Loucy (cell line): Measurements from ENCODE around the gene BRD1.

Experiments
- H2AFZ ChIP-seq: fragments of 200-600 bp; sonication (generic); 2 replicates; pipeline ENCODE4 v1.6.0; 2016; ENCODE audit warnings: antibody characterized with exemption, mild to moderate bottlenecking, low read length, moderate library complexity
- H3F3A ChIP-seq: fragments of 200-600 bp; 2 replicates; pipeline ENCODE4 v1.6.0; 2016; ENCODE audit warnings: antibody characterized with exemption, low read depth, mild to moderate bottlenecking
- H3K27me3 ChIP-seq: fragments of 200-600 bp; sonication (generic); 2 replicates; pipeline ENCODE4 v1.6.1; 2014; ENCODE audit warnings: low read length, mild to moderate bottlenecking; ENCODE audit not compliant: insufficient read depth, poor library complexity, severe bottlenecking
- H3K36me3 ChIP-seq: fragments of 200-600 bp; sonication (generic); 2 replicates; pipeline ENCODE4 v1.6.1; 2016; ENCODE audit warnings: low read length; ENCODE audit not compliant: insufficient read depth
- H3K4me1 ChIP-seq: fragments of 200-600 bp; sonication (generic); 2 replicates; pipeline ENCODE4 v1.5.1; 2014; ENCODE audit warnings: low read length, mild to moderate bottlenecking; ENCODE audit not compliant: insufficient read depth, poor library complexity, severe bottlenecking
- H3K4me2 ChIP-seq: fragments of 200-600 bp; sonication (generic); 2 replicates; pipeline ENCODE4 v1.6.0; 2014; ENCODE audit warnings: antibody characterized with exemption, low read length, low read depth, mild to moderate bottlenecking; ENCODE audit not compliant: poor library complexity, severe bottlenecking
- H3K4me3 ChIP-seq: fragments of 200-600 bp; sonication (generic); 2 replicates; pipeline ENCODE4 v1.5.1; 2014; ENCODE audit warnings: low read length, mild to moderate bottlenecking, mixed read lengths; ENCODE audit not compliant: poor library complexity, severe bottlenecking
- H3K79me2 ChIP-seq: fragments of 200-600 bp; sonication (generic); 2 replicates; pipeline ENCODE4 v1.6.1; 2014; ENCODE audit warnings: low read length; ENCODE audit not compliant: insufficient read depth
- H3K9ac ChIP-seq: fragments of 200-600 bp; sonication (generic); 2 replicates; pipeline ENCODE4 v1.6.0; 2014; ENCODE audit warnings: mild to moderate bottlenecking, low read depth, low read length, moderate library complexity; ENCODE audit not compliant: poor library complexity, severe bottlenecking
- H3K9me2 ChIP-seq: fragments of 200-600 bp; sonication (generic); replicated peaks from 2 replicates; pipeline ENCODE4 v1.6.1; 2016; ENCODE audit warnings: low read depth, low read length, mixed read lengths
- H3K9me3 ChIP-seq: fragments of 200-600 bp; sonication (generic); 2 replicates; pipeline ENCODE4 v1.6.1; 2014; ENCODE audit warnings: mild to moderate bottlenecking, antibody characterized with exemption, low read length, low read depth; ENCODE audit not compliant: insufficient read depth
- H4K20me1 ChIP-seq: fragments of 200-600 bp; sonication (generic); 2 replicates; pipeline ENCODE4 v1.6.0; 2014; ENCODE audit warnings: antibody characterized with exemption, low read length, mild to moderate bottlenecking; ENCODE audit not compliant: insufficient read depth, poor library complexity, severe bottlenecking
- EZH2phosphoT487 ChIP-seq: fragments of 200-600 bp; IDR thresholded peaks from 2 replicates; pipeline ENCODE4 v1.6.1; 2018; ENCODE audit warnings: antibody characterized with exemption, mild to moderate bottlenecking, moderate library complexity, borderline replicate concordance
- TF ChIP-seq, protein P1 (sequence below): fragments of 200-600 bp; sonication (generic); conservative IDR thresholded peaks from 2 replicates; pipeline ENCODE4 v1.5.1; 2014; ENCODE audit warnings: mild to moderate bottlenecking, antibody characterized with exemption, low read length

Gene BRD1

DNA sequence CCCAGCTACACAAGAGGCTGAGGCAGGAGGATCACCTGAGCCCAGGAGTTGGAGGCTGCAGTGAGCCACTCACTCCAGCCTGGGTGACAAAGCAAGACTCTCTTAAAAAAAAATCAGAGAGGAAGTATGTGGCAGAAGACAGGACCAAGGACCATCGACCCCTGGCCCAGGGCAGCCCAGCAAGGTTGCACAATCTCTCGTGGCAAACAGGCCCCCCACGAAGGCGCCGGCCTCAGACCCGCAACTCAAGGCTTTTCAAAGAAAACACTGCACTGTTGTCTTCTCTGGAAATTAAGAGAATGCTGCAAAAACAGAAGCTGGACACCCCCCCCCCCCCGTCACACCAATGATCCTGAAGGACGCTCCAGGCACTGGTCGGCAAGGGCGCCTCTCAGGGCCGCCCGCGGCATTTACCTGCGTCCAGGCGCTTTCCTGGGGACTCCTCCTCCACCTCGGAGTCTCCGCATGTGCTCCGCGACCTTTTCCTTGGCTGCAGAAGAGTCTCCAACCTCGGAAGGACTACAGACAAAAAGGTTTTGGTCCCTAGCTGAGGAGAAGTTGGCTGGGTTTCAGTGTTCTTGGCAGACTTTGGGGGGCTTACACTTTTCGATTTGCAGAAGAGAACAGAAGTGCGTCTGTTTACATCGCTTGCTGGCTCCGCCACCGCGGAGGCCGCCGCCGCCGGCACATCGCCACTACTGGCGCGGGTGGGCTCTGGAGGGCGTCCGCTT lies 40.5 kb downstream of the BRD1 start:
- Histone ChIP-seq H2AFZ (no peak overlapping the region), H3K27me3 (no peaks in the 10 kb centered on the region), H3K79me2 (peaks cover 90% of the 10 kb centered on the region), H3K4me3 (no peak overlapping the region), H3K36me3 (peaks cover 91% of the 10 kb centered on the region; the same call in 1 of the 2 replicates), H3K9me2 (no peaks in the 10 kb centered on the region), H3F3A (no peaks in the 10 kb centered on the region), H3K4me1 (peaks cover 10% of the 10 kb centered on the region), H3K4me2 (no peak overlapping the region), H4K20me1 (peaks cover 85% of the 10 kb centered on the region), H3K9me3 (no peaks in the 10 kb centered on the region), H3K9ac (no peak overlapping the region)
- TF ChIP-seq, protein P1, sequence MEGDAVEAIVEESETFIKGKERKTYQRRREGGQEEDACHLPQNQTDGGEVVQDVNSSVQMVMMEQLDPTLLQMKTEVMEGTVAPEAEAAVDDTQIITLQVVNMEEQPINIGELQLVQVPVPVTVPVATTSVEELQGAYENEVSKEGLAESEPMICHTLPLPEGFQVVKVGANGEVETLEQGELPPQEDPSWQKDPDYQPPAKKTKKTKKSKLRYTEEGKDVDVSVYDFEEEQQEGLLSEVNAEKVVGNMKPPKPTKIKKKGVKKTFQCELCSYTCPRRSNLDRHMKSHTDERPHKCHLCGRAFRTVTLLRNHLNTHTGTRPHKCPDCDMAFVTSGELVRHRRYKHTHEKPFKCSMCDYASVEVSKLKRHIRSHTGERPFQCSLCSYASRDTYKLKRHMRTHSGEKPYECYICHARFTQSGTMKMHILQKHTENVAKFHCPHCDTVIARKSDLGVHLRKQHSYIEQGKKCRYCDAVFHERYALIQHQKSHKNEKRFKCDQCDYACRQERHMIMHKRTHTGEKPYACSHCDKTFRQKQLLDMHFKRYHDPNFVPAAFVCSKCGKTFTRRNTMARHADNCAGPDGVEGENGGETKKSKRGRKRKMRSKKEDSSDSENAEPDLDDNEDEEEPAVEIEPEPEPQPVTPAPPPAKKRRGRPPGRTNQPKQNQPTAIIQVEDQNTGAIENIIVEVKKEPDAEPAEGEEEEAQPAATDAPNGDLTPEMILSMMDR, result no peak
- TF ChIP-seq EZH2phosphoT487, result no peak

DNA sequence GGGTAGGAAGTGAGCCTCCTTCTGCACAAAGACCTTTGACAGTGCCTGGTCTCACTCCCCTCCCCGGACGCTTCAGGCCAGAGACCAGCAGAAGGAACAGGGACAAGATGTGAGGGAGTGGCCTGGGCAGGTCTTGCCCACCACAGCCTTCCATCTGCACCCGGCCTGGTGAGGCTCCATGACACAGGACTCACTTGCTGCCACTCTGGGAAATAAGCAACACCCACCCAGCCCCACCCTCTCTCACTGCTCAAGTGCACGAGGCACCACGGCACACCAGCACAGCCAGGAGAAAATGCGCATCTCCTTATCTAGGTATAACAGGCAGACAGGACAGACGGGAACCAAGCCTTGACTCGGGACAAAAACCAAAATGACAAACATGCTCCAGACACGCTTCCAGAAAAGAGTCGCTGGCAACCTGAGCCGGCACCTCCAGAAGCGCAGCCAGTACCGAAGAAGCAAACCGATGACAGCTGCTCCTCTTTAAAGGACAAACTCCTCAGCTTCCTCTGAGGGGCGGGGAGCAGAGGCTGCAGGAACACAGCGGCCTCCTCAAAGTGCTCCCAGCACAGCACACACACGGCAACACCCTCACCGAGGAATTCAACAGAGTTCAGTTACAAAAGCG lies 41.7 kb downstream of the BRD1 start:
- no peak overlapping the region for H3K4me2 ChIP-seq
- H3K9me3 ChIP-seq, result no peaks in the 10 kb centered on the region
- no peak overlapping the region for H3K4me3 ChIP-seq
- H3K27me3 ChIP-seq, result no peaks in the 10 kb centered on the region
- no peak overlapping the region for H2AFZ ChIP-seq
- H3K4me1 ChIP-seq, result peaks cover 10% of the 10 kb centered on the region
- no peak for TF ChIP-seq EZH2phosphoT487
- TF ChIP-seq, protein P1, result no peak
- H3K9me2 ChIP-seq, result no peaks in the 10 kb centered on the region
- H3F3A ChIP-seq, result no peaks in the 10 kb centered on the region
- H3K9ac ChIP-seq, result no peak overlapping the region
- H3K36me3 ChIP-seq, result peaks cover 90% of the 10 kb centered on the region; the same call in 1 of the 2 replicates
- peaks cover 83% of the 10 kb centered on the region for H4K20me1 ChIP-seq
- H3K79me2 ChIP-seq, result peaks cover 90% of the 10 kb centered on the region

DNA sequence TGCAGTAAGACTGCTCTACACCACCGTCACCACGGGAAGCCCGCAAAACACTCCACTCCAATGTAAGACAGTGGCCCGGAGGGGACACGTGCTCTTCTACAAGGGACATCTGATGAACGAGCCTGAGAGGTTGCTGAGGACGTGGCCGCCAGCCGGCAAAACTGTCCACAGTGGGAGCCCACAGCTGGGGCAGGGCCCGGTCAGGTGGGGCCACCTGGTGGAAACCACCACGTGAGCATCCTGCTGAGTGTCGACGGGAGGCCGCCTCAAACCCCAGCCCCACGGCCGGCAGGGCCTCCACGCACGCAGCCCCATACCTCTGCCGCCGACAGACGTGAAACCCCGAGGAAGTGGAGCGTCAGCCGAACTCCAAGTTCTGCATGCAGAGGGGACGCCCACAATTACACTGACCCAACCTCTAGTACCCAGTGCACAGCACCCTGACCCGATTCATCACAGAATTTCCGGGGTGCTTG lies 42.6 kb downstream of the BRD1 start:
- no peak overlapping the region for H2AFZ ChIP-seq
- H4K20me1 ChIP-seq, result peaks cover 80% of the 10 kb centered on the region
- H3K9me2 ChIP-seq, result no peaks in the 10 kb centered on the region
- peaks cover 90% of the 10 kb centered on the region; the same call in 1 of the 2 replicates for H3K36me3 ChIP-seq
- H3F3A ChIP-seq, result no peaks in the 10 kb centered on the region
- no peaks in the 10 kb centered on the region for H3K27me3 ChIP-seq
- no peak overlapping the region for H3K4me2 ChIP-seq
- no peak overlapping the region for H3K9ac ChIP-seq
- H3K9me3 ChIP-seq, result no peaks in the 10 kb centered on the region
- H3K4me3 ChIP-seq, result no peak overlapping the region
- H3K4me1 ChIP-seq, result peaks cover 10% of the 10 kb centered on the region
- no peak for TF ChIP-seq EZH2phosphoT487
- TF ChIP-seq, protein P1, result no peak
- peaks cover 90% of the 10 kb centered on the region for H3K79me2 ChIP-seq
